Choroid plexus epithelial cell (primary cell): ENCODE data around the gene RPL19.
"Not testable (repeated sequence)": the region's sequence is repeated elsewhere in the genome, so short reads cannot be mapped to it uniquely, and the experiment has no call there.

Experiments
- DNase-seq: peaks from one replicate; pipeline ENCODE4 v3.0.0-alpha.2; 2010; ENCODE audit warnings: low read depth
- H3K4me3 ChIP-seq: 2 replicates; pipeline ENCODE4 v1.5.1; 2011; ENCODE audit warnings: low read depth, mild to moderate bottlenecking, control low read depth, low read length, moderate library complexity
- TF ChIP-seq, protein P1 (sequence below): conservative IDR thresholded peaks from 2 replicates; pipeline ENCODE4 v1.5.1; 2011; ENCODE audit warnings: low read depth, mild to moderate bottlenecking, control low read depth, inconsistent platforms, low read length, moderate library complexity

The RPL19 gene

DNA sequence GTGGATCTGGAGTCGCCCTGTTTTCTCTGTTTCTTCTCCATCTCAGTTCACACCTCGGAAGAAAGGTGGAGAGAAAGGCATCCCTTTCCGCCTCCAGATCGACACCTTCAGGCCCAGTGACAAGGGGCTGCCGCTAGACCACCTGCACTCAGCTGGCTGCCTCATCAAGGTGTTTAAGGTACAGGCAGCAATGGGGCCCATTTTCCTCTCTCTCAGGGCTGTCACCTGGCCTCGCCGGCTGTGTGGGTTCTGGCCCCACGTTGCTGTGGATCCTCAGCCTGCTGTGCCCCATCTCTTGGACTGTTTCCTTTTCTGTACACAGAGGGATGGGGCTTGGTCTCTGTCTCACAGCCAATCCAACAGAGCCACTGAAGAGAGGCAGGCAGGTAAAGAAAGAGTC lies 43.1 kb downstream of the RPL19 start:
- DNase-seq = no peak
- no peak overlapping the region for H3K4me3 ChIP-seq
- TF ChIP-seq, protein P1, sequence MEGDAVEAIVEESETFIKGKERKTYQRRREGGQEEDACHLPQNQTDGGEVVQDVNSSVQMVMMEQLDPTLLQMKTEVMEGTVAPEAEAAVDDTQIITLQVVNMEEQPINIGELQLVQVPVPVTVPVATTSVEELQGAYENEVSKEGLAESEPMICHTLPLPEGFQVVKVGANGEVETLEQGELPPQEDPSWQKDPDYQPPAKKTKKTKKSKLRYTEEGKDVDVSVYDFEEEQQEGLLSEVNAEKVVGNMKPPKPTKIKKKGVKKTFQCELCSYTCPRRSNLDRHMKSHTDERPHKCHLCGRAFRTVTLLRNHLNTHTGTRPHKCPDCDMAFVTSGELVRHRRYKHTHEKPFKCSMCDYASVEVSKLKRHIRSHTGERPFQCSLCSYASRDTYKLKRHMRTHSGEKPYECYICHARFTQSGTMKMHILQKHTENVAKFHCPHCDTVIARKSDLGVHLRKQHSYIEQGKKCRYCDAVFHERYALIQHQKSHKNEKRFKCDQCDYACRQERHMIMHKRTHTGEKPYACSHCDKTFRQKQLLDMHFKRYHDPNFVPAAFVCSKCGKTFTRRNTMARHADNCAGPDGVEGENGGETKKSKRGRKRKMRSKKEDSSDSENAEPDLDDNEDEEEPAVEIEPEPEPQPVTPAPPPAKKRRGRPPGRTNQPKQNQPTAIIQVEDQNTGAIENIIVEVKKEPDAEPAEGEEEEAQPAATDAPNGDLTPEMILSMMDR = no peak

- peak; percentile 18 for DNase-seq
- no peak overlapping the region for H3K4me3 ChIP-seq
- TF ChIP-seq, protein P1 = no peak
Measured at GRCh38 chr17:39244016-39244599, 44.0 kb downstream of the RPL19 start.

DNA sequence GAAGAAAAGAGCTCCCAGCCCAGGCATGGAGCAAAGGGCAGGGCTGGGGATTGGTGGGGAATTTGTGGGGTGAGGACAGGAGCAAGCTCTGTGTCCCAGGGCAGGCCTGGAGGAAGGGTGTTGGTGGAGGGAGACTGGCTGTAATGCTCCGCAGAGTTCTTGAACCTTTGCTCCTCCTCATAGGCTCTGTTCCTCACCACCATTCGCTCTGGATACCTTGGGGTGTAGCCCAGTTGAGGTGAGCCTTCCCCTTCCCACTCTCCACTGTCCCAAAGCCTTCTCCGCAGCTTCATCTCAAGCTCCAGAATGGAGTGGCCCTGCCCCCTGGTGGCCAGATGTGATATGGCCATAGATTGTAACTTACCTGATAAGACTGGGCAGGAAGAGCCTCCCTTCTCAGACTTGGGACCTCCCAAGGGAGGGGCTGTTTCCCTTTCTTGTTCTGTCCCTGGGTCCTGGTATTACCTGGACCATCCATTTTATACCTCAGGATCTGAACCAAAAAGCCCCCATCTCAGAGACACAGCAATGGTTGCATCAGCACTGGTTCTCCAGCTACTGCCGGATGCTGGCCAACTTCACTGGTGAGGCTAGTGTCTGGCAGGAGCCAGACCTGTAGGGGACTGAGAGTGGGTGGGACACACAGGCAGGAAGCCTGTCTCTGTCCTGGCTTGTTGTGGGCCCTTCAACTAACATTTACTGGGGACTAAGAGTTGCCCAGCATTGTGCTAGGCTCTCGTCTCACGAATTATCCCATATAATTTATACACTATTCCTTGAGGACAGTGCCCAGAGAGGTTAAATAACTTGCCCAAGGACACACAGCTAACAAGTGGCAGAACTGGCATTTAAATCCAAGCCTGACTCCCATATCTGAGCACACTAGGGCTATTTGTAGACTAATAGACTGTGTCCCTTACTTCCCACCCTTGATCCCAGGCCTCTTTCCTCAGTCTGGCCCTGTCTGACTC lies 44.8 kb downstream of the RPL19 start:
- peak; percentile 88 for DNase-seq
- no peak overlapping the region for H3K4me3 ChIP-seq
- TF ChIP-seq, protein P1 = peak; percentile 97

DNA sequence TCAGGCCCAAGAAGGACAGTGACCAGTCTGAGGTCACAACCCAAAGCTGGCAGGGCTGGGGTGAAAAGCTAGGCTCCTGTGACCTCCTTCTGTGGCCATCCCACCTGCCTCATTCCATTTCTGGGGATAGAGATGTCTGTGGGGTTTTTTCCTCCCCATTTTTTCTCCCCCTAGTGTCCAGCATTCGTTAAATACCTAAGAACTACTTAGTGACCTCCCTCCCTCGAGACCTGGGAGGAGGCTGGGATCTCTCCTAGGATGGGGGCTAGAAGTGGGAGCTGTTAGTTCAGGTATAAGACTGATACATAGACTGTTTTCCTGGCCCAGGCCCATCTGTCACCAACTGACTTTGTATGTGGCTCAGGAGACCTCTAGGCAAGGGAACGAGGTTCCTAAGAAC lies 46.2 kb downstream of the RPL19 start:
- TF ChIP-seq, protein P1 = peak; percentile 26

GRCh38 chr17:39250076-39250475 lies 50.0 kb downstream of the RPL19 start:
- H3K4me3 ChIP-seq, DNase-seq: not testable (repeated sequence)

More for the DNA sequence above, 46.2 kb downstream of the RPL19 start:
- H3K4me3 ChIP-seq = no peak overlapping the region
- DNase-seq = no peak

DNA sequence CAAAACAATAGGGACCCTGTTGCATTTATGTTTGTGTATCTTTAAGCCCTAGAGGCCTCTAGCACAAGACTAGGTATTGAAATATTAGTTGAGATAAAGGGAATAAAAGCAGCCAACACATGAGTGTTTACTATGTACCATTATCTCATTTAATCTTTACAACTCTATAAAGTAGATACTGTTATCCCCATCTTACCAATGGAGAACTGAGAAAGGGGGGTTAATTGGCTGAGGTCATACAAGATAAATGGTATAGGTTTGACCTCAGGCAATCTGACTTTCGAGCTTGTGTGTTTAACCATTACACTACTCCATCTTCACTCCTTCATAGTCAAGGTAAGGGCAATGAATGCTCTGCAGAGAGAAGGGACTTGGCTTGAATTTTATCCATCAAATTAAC lies 51.9 kb downstream of the RPL19 start:
- no peak for DNase-seq
- no peak overlapping the region for H3K4me3 ChIP-seq
- TF ChIP-seq, protein P1 = no peak

GRCh38 chr17:39252788-39253460 lies 52.8 kb downstream of the RPL19 start:
- no peak overlapping the region for H3K4me3 ChIP-seq
- DNase-seq = no peak
- TF ChIP-seq, protein P1 = no peak
